ENCODE data around the gene MGRN1.

DNA sequence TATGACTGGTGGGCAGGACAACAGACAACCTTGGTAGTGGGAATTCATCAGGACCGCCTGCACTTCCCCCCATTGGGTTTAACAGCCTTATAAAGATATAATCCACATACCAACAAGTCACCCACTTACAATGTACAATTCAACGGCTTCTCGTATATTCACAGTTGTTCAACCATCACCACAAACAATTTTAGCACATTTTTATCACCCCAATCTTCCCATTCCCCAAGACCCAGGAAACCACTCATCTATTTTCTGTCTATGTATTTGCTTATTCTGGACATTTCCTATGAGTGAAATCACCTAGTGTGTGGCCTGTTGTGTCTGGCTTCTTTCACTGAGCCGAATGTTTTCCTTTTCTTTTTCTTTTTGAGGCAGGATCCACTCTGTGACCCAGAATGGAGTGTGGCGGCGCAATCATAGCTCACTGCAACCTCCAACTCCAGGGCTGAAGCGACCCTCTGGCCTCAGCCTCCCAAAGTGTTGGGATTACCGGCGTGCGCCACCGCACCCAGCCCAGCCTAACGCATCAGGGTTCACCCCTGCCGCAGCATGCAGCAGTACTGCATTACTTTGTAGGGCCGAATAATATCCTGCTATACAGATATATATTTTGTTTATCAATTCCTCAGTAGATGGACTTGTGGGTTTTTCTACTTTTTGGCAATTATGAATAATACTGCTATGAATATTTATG lies 98.6 kb downstream of the MGRN1 start:
- TF ChIP-seq, protein P1, sequence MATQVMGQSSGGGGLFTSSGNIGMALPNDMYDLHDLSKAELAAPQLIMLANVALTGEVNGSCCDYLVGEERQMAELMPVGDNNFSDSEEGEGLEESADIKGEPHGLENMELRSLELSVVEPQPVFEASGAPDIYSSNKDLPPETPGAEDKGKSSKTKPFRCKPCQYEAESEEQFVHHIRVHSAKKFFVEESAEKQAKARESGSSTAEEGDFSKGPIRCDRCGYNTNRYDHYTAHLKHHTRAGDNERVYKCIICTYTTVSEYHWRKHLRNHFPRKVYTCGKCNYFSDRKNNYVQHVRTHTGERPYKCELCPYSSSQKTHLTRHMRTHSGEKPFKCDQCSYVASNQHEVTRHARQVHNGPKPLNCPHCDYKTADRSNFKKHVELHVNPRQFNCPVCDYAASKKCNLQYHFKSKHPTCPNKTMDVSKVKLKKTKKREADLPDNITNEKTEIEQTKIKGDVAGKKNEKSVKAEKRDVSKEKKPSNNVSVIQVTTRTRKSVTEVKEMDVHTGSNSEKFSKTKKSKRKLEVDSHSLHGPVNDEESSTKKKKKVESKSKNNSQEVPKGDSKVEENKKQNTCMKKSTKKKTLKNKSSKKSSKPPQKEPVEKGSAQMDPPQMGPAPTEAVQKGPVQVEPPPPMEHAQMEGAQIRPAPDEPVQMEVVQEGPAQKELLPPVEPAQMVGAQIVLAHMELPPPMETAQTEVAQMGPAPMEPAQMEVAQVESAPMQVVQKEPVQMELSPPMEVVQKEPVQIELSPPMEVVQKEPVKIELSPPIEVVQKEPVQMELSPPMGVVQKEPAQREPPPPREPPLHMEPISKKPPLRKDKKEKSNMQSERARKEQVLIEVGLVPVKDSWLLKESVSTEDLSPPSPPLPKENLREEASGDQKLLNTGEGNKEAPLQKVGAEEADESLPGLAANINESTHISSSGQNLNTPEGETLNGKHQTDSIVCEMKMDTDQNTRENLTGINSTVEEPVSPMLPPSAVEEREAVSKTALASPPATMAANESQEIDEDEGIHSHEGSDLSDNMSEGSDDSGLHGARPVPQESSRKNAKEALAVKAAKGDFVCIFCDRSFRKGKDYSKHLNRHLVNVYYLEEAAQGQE (IDR thresholded peaks at IDR 0.05; ENCODE audit: insufficient read depth in 1 of 2, low read depth in 2 of 2, low read length in 2 of 2): no peak
- TF ChIP-seq TAF1 (IDR thresholded peaks at IDR 0.05; ENCODE audit: borderline replicate concordance, insufficient read depth, low read length) (no peak), POLR2AphosphoS5 (IDR thresholded peaks at IDR 0.05; ENCODE audit: low read depth, low read length) (no peak), SIN3A (IDR thresholded peaks at IDR 0.05; ENCODE audit: borderline replicate concordance, insufficient read depth, low read length) (no peak)
